Peyer's patch (tissue), 4 donors: Measurements from ENCODE around the gene NYAP1.
"Not testable (repeated sequence)": the region's sequence is repeated elsewhere in the genome, so short reads cannot be mapped to it uniquely, and the experiment has no call there.

Experiments used
- POLR2A ChIP-seq, 2 donors: fragments of 450-650 bp; IDR thresholded peaks; one replicate each; pipeline ENCODE4 v1.5.1; 2017; ENCODE audit warnings: antibody characterized with exemption in 2 of 2, mild to moderate bottlenecking in 2 of 2, moderate library complexity in 2 of 2
- TF ChIP-seq, protein P1 (sequence below), 6 experiments: fragments of 450-650 bp in 4 of 6; fragments of 200-600 bp in 2 of 6; sonication (generic) in 1 of 6; IDR thresholded peaks; one replicate each; pipeline ENCODE4 v1.5.1; 2017 to 2019; ENCODE audit warnings: antibody characterized with exemption in 6 of 6, mild to moderate bottlenecking in 3 of 6, moderate library complexity in 1 of 6

DNA sequence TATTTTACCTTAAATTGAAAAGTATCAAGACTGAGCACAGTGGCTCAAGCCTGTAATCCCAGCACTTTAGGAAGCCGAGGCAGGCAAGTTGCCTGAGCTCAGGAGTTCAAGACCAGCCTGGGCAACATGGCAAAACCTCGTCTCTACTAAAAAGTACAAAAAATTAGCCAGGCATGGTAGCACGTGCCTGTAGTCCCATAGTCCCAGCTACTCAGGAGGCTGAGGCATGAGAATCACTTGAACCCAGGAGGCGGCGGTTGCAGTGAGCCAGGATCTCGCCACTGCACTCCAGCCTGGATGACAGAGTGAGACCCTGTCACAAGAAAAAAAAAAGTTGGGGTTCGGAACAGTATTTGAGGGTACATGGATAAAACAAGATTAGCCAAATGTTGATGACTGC lies 44.5 kb upstream of the NYAP1 start:
- TF ChIP-seq, protein P1, sequence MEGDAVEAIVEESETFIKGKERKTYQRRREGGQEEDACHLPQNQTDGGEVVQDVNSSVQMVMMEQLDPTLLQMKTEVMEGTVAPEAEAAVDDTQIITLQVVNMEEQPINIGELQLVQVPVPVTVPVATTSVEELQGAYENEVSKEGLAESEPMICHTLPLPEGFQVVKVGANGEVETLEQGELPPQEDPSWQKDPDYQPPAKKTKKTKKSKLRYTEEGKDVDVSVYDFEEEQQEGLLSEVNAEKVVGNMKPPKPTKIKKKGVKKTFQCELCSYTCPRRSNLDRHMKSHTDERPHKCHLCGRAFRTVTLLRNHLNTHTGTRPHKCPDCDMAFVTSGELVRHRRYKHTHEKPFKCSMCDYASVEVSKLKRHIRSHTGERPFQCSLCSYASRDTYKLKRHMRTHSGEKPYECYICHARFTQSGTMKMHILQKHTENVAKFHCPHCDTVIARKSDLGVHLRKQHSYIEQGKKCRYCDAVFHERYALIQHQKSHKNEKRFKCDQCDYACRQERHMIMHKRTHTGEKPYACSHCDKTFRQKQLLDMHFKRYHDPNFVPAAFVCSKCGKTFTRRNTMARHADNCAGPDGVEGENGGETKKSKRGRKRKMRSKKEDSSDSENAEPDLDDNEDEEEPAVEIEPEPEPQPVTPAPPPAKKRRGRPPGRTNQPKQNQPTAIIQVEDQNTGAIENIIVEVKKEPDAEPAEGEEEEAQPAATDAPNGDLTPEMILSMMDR (IDR thresholded peaks at IDR 0.05) = not testable (repeated sequence)
- not testable (repeated sequence) for TF ChIP-seq POLR2A (IDR thresholded peaks at IDR 0.05)
